ENCODE measurements around the gene PHF21A.

DNA sequence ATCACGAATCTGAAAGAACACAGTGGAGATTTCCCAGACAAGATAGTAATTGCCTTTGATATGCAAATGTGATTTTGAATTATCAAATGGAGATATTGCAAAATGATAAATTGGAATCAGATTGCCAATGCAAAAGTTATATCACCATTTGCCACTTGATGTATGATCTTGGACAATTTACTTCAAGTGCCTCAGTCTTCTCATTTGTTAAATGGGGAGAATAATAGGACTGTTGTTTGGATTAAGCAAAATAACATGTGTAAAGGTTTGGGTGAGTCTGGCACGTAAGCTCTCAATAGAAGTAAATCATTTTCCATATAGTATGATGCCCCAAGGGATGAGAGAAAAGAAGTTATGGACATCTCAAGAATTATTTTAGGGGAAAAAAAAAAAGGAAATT, 7.9 kb upstream of the PHF21A start:
- TF ChIP-seq POLR2AphosphoS5 (IDR thresholded peaks at IDR 0.05) (no peak), EP300 (IDR thresholded peaks at IDR 0.05) (no peak)
- TF ChIP-seq, protein P1, sequence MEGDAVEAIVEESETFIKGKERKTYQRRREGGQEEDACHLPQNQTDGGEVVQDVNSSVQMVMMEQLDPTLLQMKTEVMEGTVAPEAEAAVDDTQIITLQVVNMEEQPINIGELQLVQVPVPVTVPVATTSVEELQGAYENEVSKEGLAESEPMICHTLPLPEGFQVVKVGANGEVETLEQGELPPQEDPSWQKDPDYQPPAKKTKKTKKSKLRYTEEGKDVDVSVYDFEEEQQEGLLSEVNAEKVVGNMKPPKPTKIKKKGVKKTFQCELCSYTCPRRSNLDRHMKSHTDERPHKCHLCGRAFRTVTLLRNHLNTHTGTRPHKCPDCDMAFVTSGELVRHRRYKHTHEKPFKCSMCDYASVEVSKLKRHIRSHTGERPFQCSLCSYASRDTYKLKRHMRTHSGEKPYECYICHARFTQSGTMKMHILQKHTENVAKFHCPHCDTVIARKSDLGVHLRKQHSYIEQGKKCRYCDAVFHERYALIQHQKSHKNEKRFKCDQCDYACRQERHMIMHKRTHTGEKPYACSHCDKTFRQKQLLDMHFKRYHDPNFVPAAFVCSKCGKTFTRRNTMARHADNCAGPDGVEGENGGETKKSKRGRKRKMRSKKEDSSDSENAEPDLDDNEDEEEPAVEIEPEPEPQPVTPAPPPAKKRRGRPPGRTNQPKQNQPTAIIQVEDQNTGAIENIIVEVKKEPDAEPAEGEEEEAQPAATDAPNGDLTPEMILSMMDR (IDR thresholded peaks at IDR 0.05), result no peak

All from gastroesophageal sphincter (tissue), 3 donors.